Dermis blood vessel endothelial cell (primary cell): ENCODE results near the gene C16orf92. TPM values are rescaled to one million over a fixed set of nuclear protein-coding genes. Genes with fewer than 3 reads are reported as not detected.

ENCODE experiments used
- DNase-seq: peaks from one replicate; pipeline ENCODE4 v3.0.0; 2010
- total RNA-seq: library from RNA; depleted of rRNA; stranded (reverse); fragments of >200 nt; gene quantifications from 2 replicates; pipeline ENCODE4 v1.2.3, GENCODE V29; 2014

The C16orf92 gene
- not detected in 2 replicates for total RNA-seq

- DNase-seq = no peak
Measured at GRCh38 chr16:30022887-30023286, at the start of gene C16orf92. Gene C16orf92, plus strand, starts transcription at chr16:30023198. Its CDS starts 143 bp downstream, at chr16:30023341.

GRCh38 chr16:29973384-29974246 is 49.4 kb upstream of the C16orf92 start, which contains the start of gene TAOK2:
Gene TAOK2, plus strand, starts transcription at chr16:29973868. Its CDS starts 3,905 bp downstream, at chr16:29977773.
- peak; percentile 100 for DNase-seq

- peak; percentile 91 for DNase-seq
Measured at GRCh38 chr16:29974291-29975133, 48.5 kb upstream of the C16orf92 start.

- DNase-seq = no peak
Measured at GRCh38 chr16:29975134-29975538, 47.9 kb upstream of the C16orf92 start.

GRCh38 chr16:29975811-29976511 is 47.0 kb upstream of the C16orf92 start:
- DNase-seq = peak; percentile 41

GRCh38 chr16:29977063-29977825 is 45.8 kb upstream of the C16orf92 start:
- peak; percentile 83 for DNase-seq

GRCh38 chr16:29978081-29978480 is 44.9 kb upstream of the C16orf92 start:
- no peak for DNase-seq

GRCh38 chr16:29978564-29979270 is 44.3 kb upstream of the C16orf92 start:
- no peak for DNase-seq

- DNase-seq = no peak
Measured at GRCh38 chr16:29982560-29983419, 40.2 kb upstream of the C16orf92 start.

GRCh38 chr16:29983420-29984136 is 39.4 kb upstream of the C16orf92 start:
- DNase-seq = no peak

- DNase-seq = no peak
Measured at GRCh38 chr16:29984137-29984763, 38.7 kb upstream of the C16orf92 start.

- DNase-seq = no peak
Measured at GRCh38 chr16:29984764-29985147, 38.2 kb upstream of the C16orf92 start.

GRCh38 chr16:29985271-29985811 is 37.7 kb upstream of the C16orf92 start:
- DNase-seq = no peak

- no peak for DNase-seq
Measured at GRCh38 chr16:29986231-29986630, 36.8 kb upstream of the C16orf92 start.

- DNase-seq = no peak
Measured at GRCh38 chr16:29986931-29987330, 36.1 kb upstream of the C16orf92 start.

- DNase-seq = no peak
Measured at GRCh38 chr16:29987371-29988085, 35.5 kb upstream of the C16orf92 start.

- DNase-seq = no peak
Measured at GRCh38 chr16:29988346-29989075, 34.5 kb upstream of the C16orf92 start.
